Activated T-cell treated with anti-CD3 and anti-CD28 coated beads, Interleukin-2, amount 50 U/mL, for 24 hours (primary cell): Measurements from ENCODE around the gene CABLES1.
"Not testable (repeated sequence)": the region's sequence is repeated elsewhere in the genome, so short reads cannot be mapped to it uniquely, and the experiment has no call there.

Source experiments
- DNase-seq: peaks from one replicate; pipeline ENCODE4 v3.0.0-alpha.2; 2020
- H3K27ac Mint-ChIP-seq: 2 replicates; pipeline ENCODE4 v1.8.0; 2020; ENCODE audit warnings: mild to moderate bottlenecking, mixed read lengths
- H3K27me3 Mint-ChIP-seq: 2 replicates; pipeline ENCODE4 v1.8.0; 2020; ENCODE audit warnings: mixed read lengths
- H3K36me3 Mint-ChIP-seq: 2 replicates; pipeline ENCODE4 v1.8.0; 2020; ENCODE audit warnings: low read depth, mixed read lengths
- H3K4me1 Mint-ChIP-seq: 2 replicates; pipeline ENCODE4 v1.8.0; 2020; ENCODE audit warnings: low read depth, mixed read lengths
- H3K4me3 Mint-ChIP-seq: 2 replicates; pipeline ENCODE4 v1.8.0; 2020; ENCODE audit warnings: mild to moderate bottlenecking, moderate library complexity, mixed read lengths
- H3K9me3 Mint-ChIP-seq: 2 replicates; pipeline ENCODE4 v1.8.0; 2020; ENCODE audit warnings: mixed read lengths

CABLES1 gene

GRCh38 chr18:23235860-23236259, 100.6 kb downstream of the CABLES1 start:
- peaks cover 5% of the 10 kb centered on the region for H3K9me3 Mint-ChIP-seq
- no peak overlapping the region for H3K4me3 Mint-ChIP-seq
- H3K36me3 Mint-ChIP-seq: peaks cover 11% of the 10 kb centered on the region
- no peak overlapping the region for H3K27ac Mint-ChIP-seq
- H3K27me3 Mint-ChIP-seq: no peaks in the 10 kb centered on the region
- H3K4me1 Mint-ChIP-seq: peaks cover 53% of the 10 kb centered on the region
- no peak for DNase-seq

- no peak for DNase-seq
- Mint-ChIP-seq H3K27ac (no peak overlapping the region), H3K27me3 (no peaks in the 10 kb centered on the region), H3K36me3 (peaks cover 6% of the 10 kb centered on the region), H3K4me3 (no peak overlapping the region), H3K4me1 (peaks cover 43% of the 10 kb centered on the region), H3K9me3 (no peaks in the 10 kb centered on the region)
These were observed 101.7 kb downstream of the CABLES1 start for GRCh38 chr18:23236876-23237468.

- H3K9me3 Mint-ChIP-seq: no peaks in the 10 kb centered on the region
- peaks cover 37% of the 10 kb centered on the region for H3K4me1 Mint-ChIP-seq
- DNase-seq: peak; percentile 72
- H3K27me3 Mint-ChIP-seq: no peaks in the 10 kb centered on the region
- peaks cover 3% of the 10 kb centered on the region for H3K36me3 Mint-ChIP-seq
- peak overlapping the region; percentile 84 for H3K27ac Mint-ChIP-seq
- peak overlapping the region; percentile 55 for H3K4me3 Mint-ChIP-seq
These were observed 102.4 kb downstream of the CABLES1 start for GRCh38 chr18:23237524-23238151.

- H3K36me3 Mint-ChIP-seq: peaks cover 3% of the 10 kb centered on the region
- no peaks in the 10 kb centered on the region for H3K9me3 Mint-ChIP-seq
- peak overlapping the region; percentile 55 for H3K4me3 Mint-ChIP-seq
- no peak for DNase-seq
- H3K4me1 Mint-ChIP-seq: peaks cover 32% of the 10 kb centered on the region
- H3K27me3 Mint-ChIP-seq: no peaks in the 10 kb centered on the region
- peak overlapping the region; percentile 84 for H3K27ac Mint-ChIP-seq
These were observed 102.9 kb downstream of the CABLES1 start for GRCh38 chr18:23238152-23238531.

GRCh38 chr18:23238651-23239349, 103.5 kb downstream of the CABLES1 start:
- H3K9me3 Mint-ChIP-seq: no peaks in the 10 kb centered on the region
- H3K4me1 Mint-ChIP-seq: peaks cover 32% of the 10 kb centered on the region
- DNase-seq: no peak
- peaks cover 3% of the 10 kb centered on the region for H3K36me3 Mint-ChIP-seq
- no peak overlapping the region for H3K27ac Mint-ChIP-seq
- no peak overlapping the region for H3K4me3 Mint-ChIP-seq
- no peaks in the 10 kb centered on the region for H3K27me3 Mint-ChIP-seq

- Mint-ChIP-seq H3K27ac (peak overlapping the region; percentile 44), H3K9me3 (no peaks in the 10 kb centered on the region), H3K27me3 (no peaks in the 10 kb centered on the region), H3K36me3 (peaks cover 3% of the 10 kb centered on the region), H3K4me1 (peaks cover 32% of the 10 kb centered on the region), H3K4me3 (no peak overlapping the region)
- no peak for DNase-seq
These were observed 104.0 kb downstream of the CABLES1 start for GRCh38 chr18:23239350-23239692.

- Mint-ChIP-seq H3K4me1 (peaks cover 30% of the 10 kb centered on the region), H3K9me3 (no peaks in the 10 kb centered on the region), H3K27me3 (no peaks in the 10 kb centered on the region), H3K4me3 (no peak overlapping the region), H3K27ac (no peak overlapping the region), H3K36me3 (peaks cover 3% of the 10 kb centered on the region)
- DNase-seq: no peak
These were observed 104.8 kb downstream of the CABLES1 start for GRCh38 chr18:23239885-23240608.

- peaks cover 3% of the 10 kb centered on the region for H3K36me3 Mint-ChIP-seq
- no peak for DNase-seq
- no peak overlapping the region for H3K4me3 Mint-ChIP-seq
- H3K4me1 Mint-ChIP-seq: peaks cover 30% of the 10 kb centered on the region
- H3K27ac Mint-ChIP-seq: no peak overlapping the region
- H3K27me3 Mint-ChIP-seq: no peaks in the 10 kb centered on the region
- no peaks in the 10 kb centered on the region for H3K9me3 Mint-ChIP-seq
These were observed 105.3 kb downstream of the CABLES1 start for GRCh38 chr18:23240609-23240930.

GRCh38 chr18:23241833-23242496, 106.7 kb downstream of the CABLES1 start:
- not testable (repeated sequence) for H3K27me3 Mint-ChIP-seq, H3K4me3 Mint-ChIP-seq, H3K36me3 Mint-ChIP-seq, H3K27ac Mint-ChIP-seq, H3K9me3 Mint-ChIP-seq, DNase-seq
- H3K4me1 Mint-ChIP-seq: peaks cover 23% of the 10 kb centered on the region

GRCh38 chr18:23243178-23243577, 107.9 kb downstream of the CABLES1 start:
- Mint-ChIP-seq H3K27ac (no peak overlapping the region), H3K9me3 (no peaks in the 10 kb centered on the region), H3K27me3 (no peaks in the 10 kb centered on the region), H3K4me3 (no peak overlapping the region), H3K36me3 (peaks cover 2% of the 10 kb centered on the region), H3K4me1 (peaks cover 11% of the 10 kb centered on the region)
- no peak for DNase-seq

- no peaks in the 10 kb centered on the region for H3K9me3 Mint-ChIP-seq
- no peak overlapping the region for H3K27ac Mint-ChIP-seq
- H3K27me3 Mint-ChIP-seq: no peaks in the 10 kb centered on the region
- no peaks in the 10 kb centered on the region for H3K36me3 Mint-ChIP-seq
- DNase-seq: no peak
- peaks cover 4% of the 10 kb centered on the region for H3K4me1 Mint-ChIP-seq
- H3K4me3 Mint-ChIP-seq: no peak overlapping the region
These were observed 108.5 kb downstream of the CABLES1 start for GRCh38 chr18:23243816-23244215.

GRCh38 chr18:23244401-23244800, 109.1 kb downstream of the CABLES1 start:
- no peaks in the 10 kb centered on the region for H3K4me1 Mint-ChIP-seq
- no peak for DNase-seq
- no peaks in the 10 kb centered on the region for H3K27me3 Mint-ChIP-seq
- no peaks in the 10 kb centered on the region for H3K36me3 Mint-ChIP-seq
- H3K4me3 Mint-ChIP-seq: no peak overlapping the region
- no peaks in the 10 kb centered on the region for H3K9me3 Mint-ChIP-seq
- H3K27ac Mint-ChIP-seq: no peak overlapping the region

- H3K27me3 Mint-ChIP-seq: no peaks in the 10 kb centered on the region
- H3K36me3 Mint-ChIP-seq: no peaks in the 10 kb centered on the region
- no peak for DNase-seq
- no peak overlapping the region for H3K27ac Mint-ChIP-seq
- no peak overlapping the region for H3K4me3 Mint-ChIP-seq
- H3K4me1 Mint-ChIP-seq: no peaks in the 10 kb centered on the region
- H3K9me3 Mint-ChIP-seq: no peaks in the 10 kb centered on the region
These were observed 110.2 kb downstream of the CABLES1 start for GRCh38 chr18:23245461-23245860.

GRCh38 chr18:23247331-23247730, 112.0 kb downstream of the CABLES1 start:
- Mint-ChIP-seq H3K27ac (no peak overlapping the region), H3K4me1 (no peaks in the 10 kb centered on the region), H3K4me3 (no peak overlapping the region), H3K36me3 (no peaks in the 10 kb centered on the region), H3K9me3 (no peaks in the 10 kb centered on the region), H3K27me3 (no peaks in the 10 kb centered on the region)
- DNase-seq: no peak
